Transverse colon (tissue), 3 donors: ENCODE measurements around the gene HDAC9.

Source experiments
- POLR2A ChIP-seq: fragments of 450-650 bp; IDR thresholded peaks from one replicate; pipeline ENCODE4 v1.6.1; 2016; ENCODE audit warnings: antibody characterized with exemption, mild to moderate bottlenecking, moderate library complexity
- TF ChIP-seq, protein P1 (sequence below), 5 experiments: fragments of 200-600 bp in 3 of 5; fragments of 450-650 bp in 2 of 5; sonication (generic) in 3 of 5; IDR thresholded peaks; 1 replicate in 2 of 5; 2 replicates in 3 of 5; pipeline ENCODE4 v1.5.1; 2016 to 2017; ENCODE audit warnings: antibody characterized with exemption in 5 of 5, inconsistent platforms in 3 of 5, mild to moderate bottlenecking in 2 of 5, moderate library complexity in 1 of 5

DNA sequence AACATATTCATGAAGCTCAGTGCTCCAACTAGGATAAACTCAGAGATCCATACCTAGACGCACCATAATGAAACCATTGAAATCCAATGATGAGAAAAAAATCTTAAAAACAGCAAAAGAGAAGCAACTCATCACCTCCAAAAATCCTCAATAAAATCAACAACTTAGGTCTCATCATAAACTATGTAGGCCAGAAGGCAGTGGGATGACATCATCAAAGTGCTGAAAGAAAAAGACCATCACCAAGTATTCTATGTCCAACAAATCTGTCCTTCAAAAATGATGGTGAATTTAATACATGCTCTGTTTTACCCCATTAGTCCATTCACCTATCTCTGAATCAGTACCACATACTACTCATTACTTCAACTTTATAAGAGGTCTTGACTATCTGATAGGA lies 304.4 kb downstream of the HDAC9 start:
- TF ChIP-seq, protein P1, sequence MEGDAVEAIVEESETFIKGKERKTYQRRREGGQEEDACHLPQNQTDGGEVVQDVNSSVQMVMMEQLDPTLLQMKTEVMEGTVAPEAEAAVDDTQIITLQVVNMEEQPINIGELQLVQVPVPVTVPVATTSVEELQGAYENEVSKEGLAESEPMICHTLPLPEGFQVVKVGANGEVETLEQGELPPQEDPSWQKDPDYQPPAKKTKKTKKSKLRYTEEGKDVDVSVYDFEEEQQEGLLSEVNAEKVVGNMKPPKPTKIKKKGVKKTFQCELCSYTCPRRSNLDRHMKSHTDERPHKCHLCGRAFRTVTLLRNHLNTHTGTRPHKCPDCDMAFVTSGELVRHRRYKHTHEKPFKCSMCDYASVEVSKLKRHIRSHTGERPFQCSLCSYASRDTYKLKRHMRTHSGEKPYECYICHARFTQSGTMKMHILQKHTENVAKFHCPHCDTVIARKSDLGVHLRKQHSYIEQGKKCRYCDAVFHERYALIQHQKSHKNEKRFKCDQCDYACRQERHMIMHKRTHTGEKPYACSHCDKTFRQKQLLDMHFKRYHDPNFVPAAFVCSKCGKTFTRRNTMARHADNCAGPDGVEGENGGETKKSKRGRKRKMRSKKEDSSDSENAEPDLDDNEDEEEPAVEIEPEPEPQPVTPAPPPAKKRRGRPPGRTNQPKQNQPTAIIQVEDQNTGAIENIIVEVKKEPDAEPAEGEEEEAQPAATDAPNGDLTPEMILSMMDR (IDR thresholded peaks at IDR 0.05): no peak
- no peak for TF ChIP-seq POLR2A
